H1 (cell line): ENCODE measurements around the gene CALD1. TPM values are rescaled to one million over a fixed set of nuclear protein-coding genes. Genes with fewer than 3 reads are reported as not detected.

Experiments used
- CHD7 ChIP-seq: fragments of 300-600 bp; sonication (generic); IDR thresholded peaks from 2 replicates; pipeline ENCODE4 v1.7.1; 2012; ENCODE audit warnings: low read length, moderate library complexity, mild to moderate bottlenecking, inconsistent platforms; ENCODE audit not compliant: insufficient replicate concordance
- KDM5A ChIP-seq: fragments of 200-600 bp; IDR thresholded peaks from 2 replicates; pipeline ENCODE4 v1.7.1; 2012; ENCODE audit warnings: mild to moderate bottlenecking, low read length, inconsistent platforms, mixed read lengths
- polyA plus RNA-seq, 7 experiments: library from polyadenylated mRNA; depleted of rRNA in 3 of 7; stranded (reverse) in 5 of 7; unstranded in 2 of 7; fragments of >200 nt in 5 of 7; fragments of 200-250 nt in 2 of 7; gene quantifications; 1 replicate in 5 of 7; 2 replicates in 1 of 7; 4 replicates in 1 of 7; pipeline versions ENCODE4 v1.2.1 to v1.2.3, GENCODE V29; 2011 to 2013; ENCODE audit warnings: missing spikeins in 2 of 7, mixed read lengths in 2 of 7
- total RNA-seq: library from RNA; stranded (reverse); fragmentation: NEBNext Ultra II Directional; extraction: Animal tissue kit (Norgen Biotek cat#: 25700); gene quantifications from 2 replicates; pipeline ENCODE4 v1.2.1, GENCODE V29; 2021
- TF ChIP-seq, protein P1 (sequence below), 3 experiments: IDR thresholded peaks; 1 replicate in 2 of 3; 2 replicates in 1 of 3; pipeline versions ENCODE4 v1.5.1 to v1.6.1; 2011; ENCODE audit warnings: low read length in 3 of 3, mild to moderate bottlenecking in 3 of 3, inconsistent platforms in 2 of 3, low read depth in 1 of 3, moderate library complexity in 1 of 3; ENCODE audit not compliant: insufficient read depth in 1 of 3; ENCODE audit errors: control extremely low read depth in 1 of 3

CALD1 gene
- total and polyA plus RNA-seq, 2 of the 8 experiments (the other 6 are each of a cell fraction or from before 2014, with no cell fraction given), result 34.3 to 177 TPM

DNA sequence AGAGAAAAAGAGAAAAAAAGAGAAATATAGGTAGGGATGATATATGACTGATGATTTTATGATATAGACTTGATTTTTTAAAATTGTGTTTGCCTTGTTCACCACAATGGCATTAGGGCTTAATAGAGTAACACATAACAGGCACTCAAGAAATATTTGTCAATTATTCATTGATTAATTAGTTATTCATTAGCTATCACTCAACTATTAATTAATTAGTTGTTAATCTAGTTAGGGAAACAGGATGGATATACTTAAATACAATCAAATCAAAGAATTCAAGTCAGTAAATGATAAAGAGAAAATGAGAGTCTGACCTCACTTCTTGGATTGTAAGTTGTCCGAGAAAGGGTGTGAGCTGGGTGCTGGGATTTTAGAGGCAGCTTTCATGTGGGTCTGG, 15.1 kb upstream of the CALD1 start (continued):
- TF ChIP-seq, protein P1, sequence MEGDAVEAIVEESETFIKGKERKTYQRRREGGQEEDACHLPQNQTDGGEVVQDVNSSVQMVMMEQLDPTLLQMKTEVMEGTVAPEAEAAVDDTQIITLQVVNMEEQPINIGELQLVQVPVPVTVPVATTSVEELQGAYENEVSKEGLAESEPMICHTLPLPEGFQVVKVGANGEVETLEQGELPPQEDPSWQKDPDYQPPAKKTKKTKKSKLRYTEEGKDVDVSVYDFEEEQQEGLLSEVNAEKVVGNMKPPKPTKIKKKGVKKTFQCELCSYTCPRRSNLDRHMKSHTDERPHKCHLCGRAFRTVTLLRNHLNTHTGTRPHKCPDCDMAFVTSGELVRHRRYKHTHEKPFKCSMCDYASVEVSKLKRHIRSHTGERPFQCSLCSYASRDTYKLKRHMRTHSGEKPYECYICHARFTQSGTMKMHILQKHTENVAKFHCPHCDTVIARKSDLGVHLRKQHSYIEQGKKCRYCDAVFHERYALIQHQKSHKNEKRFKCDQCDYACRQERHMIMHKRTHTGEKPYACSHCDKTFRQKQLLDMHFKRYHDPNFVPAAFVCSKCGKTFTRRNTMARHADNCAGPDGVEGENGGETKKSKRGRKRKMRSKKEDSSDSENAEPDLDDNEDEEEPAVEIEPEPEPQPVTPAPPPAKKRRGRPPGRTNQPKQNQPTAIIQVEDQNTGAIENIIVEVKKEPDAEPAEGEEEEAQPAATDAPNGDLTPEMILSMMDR (IDR thresholded peaks at IDR 0.05; ENCODE audit: control extremely low read depth in 1 of 3, insufficient read depth in 1 of 3, low read depth in 1 of 3, low read length in 3 of 3), result no peak
- TF ChIP-seq KDM5A (no peak), CHD7 (no peak)
